Lower lobe of right lung (tissue), 2 donors: ENCODE data around the gene ZNF644. TPM values are rescaled to one million over a fixed set of nuclear protein-coding genes. Genes with fewer than 3 reads are reported as not detected.

Source experiments
- ATAC-seq, 2 donors: fragments of 200-7000 bp; cut with Tn5 transposase; one replicate each; pipeline ENCODE4 v1.9.1; 2020 to 2022; ENCODE audit warnings: mild to moderate bottlenecking in 2 of 2, moderate library complexity in 2 of 2
- DNase-seq: peaks from one replicate; pipeline ENCODE4 v3.0.0-alpha.2; 2020
- H3K27ac ChIP-seq: fragments of 200-600 bp; one replicate; pipeline ENCODE4 v1.8.0; 2022
- H3K27me3 ChIP-seq: fragments of 200-600 bp; one replicate; pipeline ENCODE4 v1.8.0; 2022; ENCODE audit warnings: low read depth
- H3K36me3 ChIP-seq: fragments of 200-600 bp; one replicate; pipeline ENCODE4 v1.8.0; 2022; ENCODE audit warnings: mild to moderate bottlenecking
- H3K4me1 ChIP-seq: fragments of 200-600 bp; one replicate; pipeline ENCODE4 v1.8.0; 2022
- H3K4me3 ChIP-seq: fragments of 200-600 bp; one replicate; pipeline ENCODE4 v1.8.0; 2022; ENCODE audit warnings: mild to moderate bottlenecking
- H3K9me3 ChIP-seq: fragments of 200-600 bp; one replicate; pipeline ENCODE4 v1.8.0; 2022
- CTCF ChIP-seq: fragments of 200-600 bp; IDR thresholded peaks from one replicate; pipeline ENCODE4 v1.8.0; 2022; ENCODE audit warnings: antibody characterized with exemption, mild to moderate bottlenecking
- intact Hi-C: fragments of 100-400 bp; cut with DNase I; formaldehyde crosslinking; loops from one replicate; pipeline ENCODE4 v1.11.0; 2022
- total RNA-seq: library from RNA; stranded (reverse); fragmentation: NEBNext Ultra II Directional; extraction: Animal tissue kit (Norgen Biotek cat#: 25700); gene quantifications from one replicate; pipeline ENCODE4 v1.2.1, GENCODE V29; 2021
- donor health status: DM: no; HTN: yes; CAD: no; lungs with severe emphysema.

The ZNF644 gene
- total RNA-seq, 1 donor from 2014 or later: 54.7 TPM

GRCh38 chr1:91038582-91038981 lies 16.7 kb upstream of the ZNF644 start:
- no peak overlapping the region for H3K4me3 ChIP-seq
- TF ChIP-seq CTCF: no peak
- H3K27ac ChIP-seq: no peak overlapping the region
- H3K9me3 ChIP-seq: peaks cover 13% of the 10 kb centered on the region
- no peaks in the 10 kb centered on the region for H3K4me1 ChIP-seq
- H3K27me3 ChIP-seq: no peaks in the 10 kb centered on the region
- no peak for ATAC-seq
- no peaks in the 10 kb centered on the region for H3K36me3 ChIP-seq
- DNase-seq: no peak
- intact Hi-C loops: no loop called here

- TF ChIP-seq CTCF: no peak
- ATAC-seq (no peak), DNase-seq (no peak)
- H3K4me3 ChIP-seq: no peak overlapping the region
- H3K4me1 ChIP-seq: no peaks in the 10 kb centered on the region
- H3K9me3 ChIP-seq: peaks cover 7% of the 10 kb centered on the region
- no peak overlapping the region for H3K27ac ChIP-seq
- H3K36me3 ChIP-seq: no peaks in the 10 kb centered on the region
- intact Hi-C loops: no loop called here
- H3K27me3 ChIP-seq: no peaks in the 10 kb centered on the region
These were observed 15.3 kb upstream of the ZNF644 start for GRCh38 chr1:91036894-91037829.

- Histone ChIP-seq H3K9me3 (no peaks in the 10 kb centered on the region), H3K27ac (no peak overlapping the region), H3K4me1 (no peaks in the 10 kb centered on the region), H3K36me3 (no peaks in the 10 kb centered on the region), H3K27me3 (no peaks in the 10 kb centered on the region), H3K4me3 (no peak overlapping the region)
- ATAC-seq: no peak
- TF ChIP-seq CTCF: no peak
- DNase-seq: no peak
- intact Hi-C loops: no loop called here
These were observed 10.5 kb upstream of the ZNF644 start for GRCh38 chr1:91032349-91032748.

- H3K27me3 ChIP-seq: no peaks in the 10 kb centered on the region
- TF ChIP-seq CTCF: no peak
- no peaks in the 10 kb centered on the region for H3K4me1 ChIP-seq
- no peak overlapping the region for H3K27ac ChIP-seq
- intact Hi-C loops: no loop called here
- no peak for ATAC-seq
- H3K4me3 ChIP-seq: no peak overlapping the region
- H3K36me3 ChIP-seq: no peaks in the 10 kb centered on the region
- DNase-seq: no peak
- no peaks in the 10 kb centered on the region for H3K9me3 ChIP-seq
These were observed 9.2 kb upstream of the ZNF644 start for GRCh38 chr1:91031081-91031480.

GRCh38 chr1:91026777-91027176 lies 4.9 kb upstream of the ZNF644 start:
- intact Hi-C loops: no loop called here
- Histone ChIP-seq H3K9me3 (no peaks in the 10 kb centered on the region), H3K36me3 (no peaks in the 10 kb centered on the region), H3K27me3 (no peaks in the 10 kb centered on the region), H3K27ac (no peak overlapping the region), H3K4me3 (no peak overlapping the region), H3K4me1 (peaks cover 11% of the 10 kb centered on the region)
- ATAC-seq (no peak), DNase-seq (no peak)
- TF ChIP-seq CTCF: peak; percentile 17
